GM21619 (cell line): ENCODE results near the gene KCNJ8.
"Not testable (repeated sequence)": the region's sequence is repeated elsewhere in the genome, so short reads cannot be mapped to it uniquely, and the experiment has no call there.

Source experiments
- ATAC-seq: cut with Tn5 transposase; IDR thresholded peaks from one replicate; pipeline ENCODE4 v1.9.1; 2021; ENCODE audit not compliant: unreplicated experiment

KCNJ8 gene

DNA sequence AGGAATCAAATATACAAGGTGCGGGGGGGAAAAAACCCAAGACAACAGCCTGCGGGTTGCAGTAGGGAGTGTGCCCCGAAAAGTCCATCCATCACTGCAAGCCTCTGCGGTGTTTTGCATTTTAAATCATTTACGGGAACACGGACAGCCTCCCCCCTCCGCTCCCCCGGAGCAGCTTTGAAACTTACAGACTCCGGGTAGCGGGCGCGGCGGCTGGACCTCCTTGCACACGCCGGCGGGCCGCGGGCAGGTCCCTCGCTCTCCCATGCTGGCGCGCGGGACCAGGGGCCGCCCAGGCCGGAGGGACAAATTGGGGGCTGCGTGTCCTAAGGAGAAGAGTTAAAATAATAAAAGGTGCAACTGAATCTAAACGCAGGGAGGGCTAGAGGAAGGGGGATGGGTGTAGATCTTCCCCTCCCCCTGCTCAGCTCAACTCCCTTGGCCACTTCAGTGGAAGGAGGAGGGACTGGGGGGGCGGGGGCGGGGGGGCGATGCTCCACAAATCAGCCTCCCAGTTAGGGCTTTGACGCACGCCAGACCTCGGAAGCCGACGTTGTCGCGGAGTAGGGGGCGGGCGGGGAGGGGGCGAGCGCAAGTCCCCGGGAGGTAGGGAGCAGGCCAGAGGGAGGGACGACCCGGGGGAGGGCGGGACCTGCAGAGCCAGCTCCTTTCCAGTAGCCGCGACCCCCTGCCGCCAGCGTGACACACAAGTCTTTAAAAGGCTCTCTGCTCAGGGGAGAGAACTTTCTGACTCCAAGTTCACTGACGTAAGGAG, at the start of gene KCNJ8:
Gene KCNJ8 (minus strand): TSS at position 349 of the 775 bp plus-strand sequence. CDS start 1,090 bp downstream, outside the sequence.
- ATAC-seq = no peak

DNA sequence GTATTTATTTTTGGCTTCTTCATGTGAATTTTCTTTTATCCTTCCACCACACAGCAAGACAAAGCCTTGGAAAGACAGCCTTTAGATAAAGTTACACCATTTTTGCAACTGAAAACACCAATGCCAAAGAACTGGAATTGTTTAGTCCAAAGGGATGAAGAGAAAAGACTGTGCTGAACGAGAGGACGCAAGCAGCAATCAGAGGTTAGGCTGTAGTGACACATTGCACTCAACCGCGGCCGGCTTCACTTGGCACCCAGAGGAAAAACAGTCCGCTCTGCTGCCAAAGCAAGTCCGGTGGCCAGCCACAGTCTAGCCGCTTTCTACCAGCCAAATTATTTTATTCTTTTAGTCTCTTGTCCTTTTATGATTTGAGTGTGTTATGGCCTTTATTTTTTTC, 49.1 kb upstream of the KCNJ8 start:
- ATAC-seq = no peak

DNA sequence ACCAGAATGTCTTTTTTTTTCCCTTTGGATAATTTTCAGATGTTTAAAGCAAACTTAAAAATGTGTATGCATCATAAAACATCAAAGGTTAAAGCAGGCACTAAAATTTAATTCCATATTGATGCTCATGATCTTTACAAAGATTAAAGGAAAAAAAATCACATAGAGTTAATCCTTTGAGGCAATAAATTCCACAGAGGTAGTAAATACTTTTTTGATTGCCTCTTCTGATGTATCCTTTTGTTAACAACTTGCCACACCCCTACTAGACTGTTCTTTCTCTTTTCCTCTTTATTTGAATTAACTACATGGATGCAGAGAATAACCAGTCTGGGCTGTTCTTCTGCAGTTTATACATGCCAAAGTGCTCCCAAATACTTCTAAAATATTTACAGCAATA, 45.2 kb upstream of the KCNJ8 start:
- ATAC-seq = no peak

DNA sequence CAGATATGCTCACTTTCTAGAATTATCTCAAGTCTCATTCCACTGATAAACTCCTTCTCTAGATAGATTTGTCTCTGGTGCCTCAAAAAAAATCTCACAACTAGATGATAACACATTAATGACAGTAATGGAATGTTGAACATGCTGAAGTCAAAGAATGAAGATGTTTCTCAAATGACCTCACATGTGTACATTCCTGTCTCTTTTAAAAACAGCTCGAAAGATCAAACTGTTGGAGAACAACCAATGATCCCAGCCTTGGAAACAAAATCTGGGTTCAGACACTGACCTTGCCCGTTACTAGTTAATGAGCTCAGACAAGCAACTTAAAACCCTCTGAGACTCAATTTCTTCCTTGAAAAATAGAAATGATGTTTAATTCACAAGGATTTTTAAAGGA, 44.7 kb upstream of the KCNJ8 start:
- ATAC-seq = no peak

DNA sequence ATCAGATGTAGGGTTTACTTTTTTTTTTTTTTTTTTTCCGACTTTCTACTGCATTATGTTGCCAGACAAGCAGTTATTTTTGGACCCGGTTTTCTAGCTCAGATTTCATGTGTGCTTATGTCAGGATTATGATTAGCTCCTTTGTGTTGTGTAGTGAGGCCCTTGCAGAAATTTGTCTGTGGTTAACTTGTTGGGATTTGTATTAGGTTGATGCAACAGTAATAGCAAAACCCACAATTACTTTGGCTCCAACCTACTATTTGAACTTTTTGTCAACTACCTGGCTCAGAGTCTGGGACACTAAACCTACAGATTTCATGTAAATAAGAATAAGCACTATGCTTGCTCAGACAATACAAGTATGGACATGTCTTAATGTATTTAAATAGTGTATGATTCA, 44.1 kb upstream of the KCNJ8 start:
- ATAC-seq = no peak

DNA sequence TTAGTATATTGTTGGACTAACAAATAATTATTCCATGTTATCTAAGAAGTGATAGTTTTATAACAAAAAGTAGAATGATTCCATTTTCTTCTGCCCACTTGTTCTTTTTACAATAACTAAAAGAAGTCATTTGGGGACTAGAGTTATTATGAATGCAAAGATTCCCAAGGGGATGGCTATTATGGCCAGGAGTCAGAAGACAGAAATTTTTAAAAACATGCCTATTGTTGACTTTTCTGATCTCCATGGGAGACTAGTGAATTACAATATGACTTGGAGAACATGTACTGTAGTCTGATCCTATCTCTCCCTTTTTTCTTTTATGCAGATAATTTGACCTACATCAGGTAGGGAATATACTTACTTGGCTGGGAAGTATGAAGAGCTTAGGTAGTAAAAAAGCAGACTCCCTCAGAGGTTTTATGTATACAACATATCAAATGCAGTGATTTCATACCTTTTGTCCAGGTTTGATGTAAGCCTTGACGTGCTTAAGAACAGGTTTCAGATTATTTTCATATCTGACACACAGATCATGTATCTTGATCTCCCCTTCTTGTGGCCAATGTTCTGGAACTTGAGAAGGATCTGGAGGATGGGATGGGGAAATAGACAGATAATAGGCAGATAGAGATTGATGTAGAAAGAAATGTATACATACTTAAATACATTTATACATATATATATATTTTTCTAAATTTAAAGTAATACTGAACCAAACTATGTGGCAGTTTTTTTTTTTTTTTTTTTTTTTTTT, 41.0 kb upstream of the KCNJ8 start:
- ATAC-seq = no peak

DNA sequence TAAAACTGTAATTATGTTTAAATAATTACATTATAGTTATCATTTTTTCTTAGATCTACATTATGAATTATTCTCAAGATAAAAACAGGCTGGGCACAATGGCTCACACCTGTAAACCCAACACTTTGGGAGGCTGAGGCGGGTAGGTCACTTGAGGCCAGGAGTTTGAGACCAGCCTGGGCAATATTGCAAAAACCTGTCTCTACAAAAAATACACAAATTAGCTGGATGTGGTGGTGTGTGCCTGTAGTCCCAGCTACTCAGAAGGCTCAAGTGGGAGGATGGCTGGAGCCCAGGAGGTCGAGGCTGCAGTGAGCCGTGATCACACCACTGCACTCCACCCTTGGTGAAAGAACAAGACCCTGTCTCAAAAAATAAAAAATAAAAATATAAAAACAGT, 40.3 kb upstream of the KCNJ8 start:
- no peak for ATAC-seq

DNA sequence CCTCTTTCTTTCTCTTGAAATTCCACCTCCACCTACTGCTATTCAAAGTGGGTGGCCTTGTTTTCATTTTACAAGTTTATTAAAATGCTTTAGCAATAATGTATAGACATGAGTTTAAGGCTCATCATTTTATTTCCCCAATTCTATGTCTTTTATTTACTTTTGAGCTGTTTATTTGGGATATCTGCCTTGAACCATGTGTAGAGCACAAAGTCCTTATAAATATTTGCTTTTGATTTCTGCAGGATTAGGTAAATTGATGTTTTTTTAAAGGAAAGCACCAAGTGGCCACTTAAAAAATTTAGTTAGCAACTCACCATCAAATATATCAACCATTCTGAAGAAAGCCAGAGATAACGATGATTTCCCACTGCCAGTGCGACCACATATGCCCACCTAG, 39.8 kb upstream of the KCNJ8 start:
- ATAC-seq = no peak

DNA sequence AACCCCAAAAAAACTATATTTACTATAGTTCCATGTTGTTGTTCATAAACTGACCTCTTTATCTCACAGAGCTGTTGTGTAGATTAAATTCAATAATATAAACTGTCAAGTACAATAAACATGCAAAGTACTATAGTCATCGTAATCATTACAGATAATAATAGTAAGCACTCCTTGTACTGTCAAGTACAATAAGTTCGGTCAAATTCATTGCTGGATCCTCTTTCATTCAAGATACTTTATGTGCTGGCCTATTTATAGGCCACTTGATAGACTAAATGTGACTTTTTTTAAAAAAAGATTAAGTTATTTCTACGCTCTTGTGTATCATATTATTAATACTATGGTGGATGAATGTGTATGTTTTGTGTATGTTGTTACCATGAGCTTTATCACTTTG, 39.2 kb upstream of the KCNJ8 start:
- no peak for ATAC-seq

DNA sequence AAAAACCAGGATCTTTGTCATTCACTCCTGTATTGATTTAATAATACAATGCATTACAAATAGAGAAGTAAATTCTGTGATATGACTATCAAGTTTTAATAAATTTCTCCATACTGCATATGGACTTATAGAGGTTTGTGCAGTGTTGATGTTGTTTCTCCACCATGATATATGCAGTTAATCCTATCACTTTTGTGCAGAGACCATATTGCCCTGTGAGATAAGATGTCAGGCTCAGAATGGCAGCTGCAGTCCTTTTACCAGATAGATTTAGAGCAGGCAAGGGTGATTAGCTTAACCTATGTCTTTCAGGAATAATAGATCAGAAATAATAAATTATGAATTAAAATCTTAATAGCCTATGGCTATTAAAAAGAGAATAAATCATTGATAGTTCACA, 38.6 kb upstream of the KCNJ8 start:
- no peak for ATAC-seq

DNA sequence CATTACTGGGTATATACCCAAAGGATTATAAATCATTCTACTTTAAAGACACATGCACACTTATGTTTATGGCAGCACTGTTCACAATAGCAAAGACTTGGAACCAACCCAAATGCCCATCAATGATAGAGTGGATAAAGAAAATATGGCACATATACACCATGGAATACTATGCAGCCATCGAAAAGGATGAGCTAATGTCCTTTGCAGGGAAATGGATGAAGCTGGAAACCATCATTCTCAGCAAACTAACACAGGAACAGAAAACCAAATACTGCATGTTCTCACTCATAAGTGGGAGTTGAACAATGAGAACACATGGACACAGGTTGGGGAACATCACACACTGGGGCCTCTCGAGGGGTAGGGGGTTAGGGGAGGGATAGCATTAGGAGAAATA, 37.8 kb upstream of the KCNJ8 start:
- not testable (repeated sequence) for ATAC-seq

DNA sequence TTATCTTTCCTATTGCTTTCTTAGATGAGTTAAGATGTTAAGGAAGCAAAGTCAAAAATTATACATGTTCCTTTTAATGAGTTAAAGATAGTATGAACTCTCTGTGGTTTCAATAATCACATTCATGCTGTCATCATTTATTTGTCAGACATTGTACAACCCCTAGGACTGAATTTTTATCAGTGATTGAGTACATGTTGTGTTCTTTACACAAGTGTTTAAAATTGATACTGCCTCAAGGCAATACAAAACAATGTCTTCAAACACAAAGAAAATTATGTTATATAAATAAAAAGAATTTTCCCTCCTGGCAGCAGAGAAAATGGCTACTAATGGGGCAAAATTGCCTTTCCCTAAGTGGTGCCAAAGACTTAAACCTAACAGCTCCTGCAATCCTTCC, 34.6 kb upstream of the KCNJ8 start:
- no peak for ATAC-seq

DNA sequence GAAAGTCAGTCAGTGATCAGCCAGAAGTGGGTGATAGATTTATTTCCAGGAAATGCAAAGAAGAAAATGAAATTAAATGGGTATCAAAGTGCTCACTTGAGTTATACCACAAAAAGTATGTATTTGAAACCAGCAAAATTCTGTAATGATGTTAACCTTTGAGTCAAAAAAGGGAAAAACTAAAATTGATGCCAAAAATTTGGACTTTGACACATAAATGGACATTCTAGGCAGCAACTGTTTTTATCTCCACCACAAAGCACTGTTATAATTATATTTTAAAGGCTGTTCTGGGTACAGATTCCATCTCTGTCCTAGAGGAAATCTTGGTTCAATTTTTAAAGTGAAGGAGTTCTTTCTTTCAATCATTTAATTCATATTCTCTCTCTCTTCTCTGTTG, 31.7 kb upstream of the KCNJ8 start:
- no peak for ATAC-seq

DNA sequence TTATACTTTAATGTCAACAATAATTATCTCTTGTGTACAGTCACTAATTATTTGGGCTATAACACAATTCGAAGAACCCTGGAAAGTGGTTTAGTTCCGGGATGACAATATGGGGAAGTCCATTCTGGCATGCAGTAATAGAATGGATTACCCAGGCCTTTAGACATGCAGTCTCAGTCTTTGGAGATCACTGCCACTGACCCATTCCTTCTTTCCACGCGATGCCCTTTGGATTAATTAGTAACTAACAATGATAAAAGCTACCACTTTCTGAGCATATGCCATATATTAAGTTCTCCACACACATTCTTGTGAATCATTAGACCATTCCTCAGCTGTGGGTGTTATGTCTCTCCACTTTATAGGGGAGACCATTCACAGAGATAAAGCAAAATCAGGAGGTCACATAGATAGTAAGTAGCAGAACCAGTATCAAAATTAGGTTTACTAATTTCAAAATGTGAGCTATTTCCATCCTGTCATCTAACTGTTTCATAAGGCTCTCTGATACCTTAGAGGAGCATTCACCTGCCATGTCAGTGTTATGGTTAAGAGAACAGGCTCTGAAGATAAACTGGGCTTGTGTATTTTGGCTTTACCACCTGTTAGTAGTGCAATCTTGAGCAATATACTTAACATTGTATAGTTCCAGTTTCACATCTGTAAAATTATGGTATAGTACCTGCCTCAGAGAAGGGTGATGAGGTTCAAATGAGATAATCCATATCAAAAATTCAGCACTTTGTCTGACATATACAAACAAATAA, 27.2 kb upstream of the KCNJ8 start:
- no peak for ATAC-seq

DNA sequence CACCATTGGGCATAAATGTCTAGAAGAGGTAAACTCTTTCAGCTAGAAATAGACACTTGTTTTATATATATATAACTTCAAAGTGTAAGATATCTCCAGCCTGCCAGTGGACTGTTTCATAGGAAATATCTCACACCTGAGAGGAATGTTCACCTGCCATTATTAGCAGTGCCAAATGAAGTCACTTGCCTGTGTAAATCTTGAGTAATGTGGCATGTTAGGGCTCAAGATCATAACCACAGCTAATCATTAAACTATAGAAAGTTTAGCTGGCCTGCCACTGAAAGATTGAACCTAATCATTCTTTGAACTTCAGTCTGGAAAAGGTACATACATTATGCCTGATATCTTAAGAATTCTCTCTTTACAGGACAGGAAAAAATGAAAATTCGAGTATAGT, 25.5 kb upstream of the KCNJ8 start:
- no peak for ATAC-seq

DNA sequence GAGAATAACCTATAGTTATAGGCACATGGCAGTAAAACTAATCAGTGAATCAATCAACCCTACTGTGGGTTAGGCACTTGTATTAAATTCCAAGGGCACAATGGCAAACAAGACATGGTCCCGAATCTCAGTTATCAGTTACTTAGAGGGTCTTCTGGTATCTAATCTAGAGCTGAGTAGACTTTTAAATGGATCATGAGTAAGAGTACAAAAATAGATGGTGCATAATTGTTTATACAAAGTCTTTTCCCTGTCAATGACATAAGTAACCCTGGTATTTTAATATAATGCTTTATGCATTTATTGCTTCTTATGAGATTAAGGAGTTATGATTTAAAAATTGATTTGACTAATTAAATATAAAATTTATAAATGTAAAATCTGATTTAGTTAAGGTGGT, 23.0 kb upstream of the KCNJ8 start:
- no peak for ATAC-seq

DNA sequence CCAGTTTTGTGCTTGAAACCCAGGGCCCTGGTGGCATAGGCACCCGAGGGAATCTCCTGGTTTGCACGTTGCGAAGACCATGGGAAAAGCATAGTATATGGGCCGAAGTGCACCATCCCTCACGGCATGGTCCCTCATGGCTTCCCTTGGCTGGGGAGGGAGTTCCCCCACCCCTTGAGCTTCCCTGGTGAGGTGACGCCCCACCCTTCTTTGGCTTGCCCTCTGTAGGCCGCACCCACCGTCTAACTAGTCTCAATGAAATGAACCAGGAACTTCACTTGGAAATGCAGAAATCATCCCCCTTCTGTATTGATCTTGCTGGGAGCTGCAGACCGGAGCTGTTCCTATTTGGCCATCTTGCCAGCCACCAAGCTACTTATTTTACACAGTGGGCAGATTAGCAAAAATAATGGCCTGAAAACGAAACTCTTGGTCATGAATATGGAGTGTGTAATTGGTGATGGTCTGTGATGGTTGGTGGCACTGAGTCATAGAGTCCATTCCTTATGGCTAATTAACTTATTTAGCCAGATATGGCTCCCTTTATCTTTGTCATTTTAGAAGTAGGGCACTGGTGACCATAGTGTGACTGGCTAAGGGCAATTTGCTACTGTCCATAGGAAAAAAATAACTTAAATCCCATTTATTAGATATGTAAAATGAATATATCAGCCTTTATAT, 21.3 kb upstream of the KCNJ8 start:
- no peak for ATAC-seq

DNA sequence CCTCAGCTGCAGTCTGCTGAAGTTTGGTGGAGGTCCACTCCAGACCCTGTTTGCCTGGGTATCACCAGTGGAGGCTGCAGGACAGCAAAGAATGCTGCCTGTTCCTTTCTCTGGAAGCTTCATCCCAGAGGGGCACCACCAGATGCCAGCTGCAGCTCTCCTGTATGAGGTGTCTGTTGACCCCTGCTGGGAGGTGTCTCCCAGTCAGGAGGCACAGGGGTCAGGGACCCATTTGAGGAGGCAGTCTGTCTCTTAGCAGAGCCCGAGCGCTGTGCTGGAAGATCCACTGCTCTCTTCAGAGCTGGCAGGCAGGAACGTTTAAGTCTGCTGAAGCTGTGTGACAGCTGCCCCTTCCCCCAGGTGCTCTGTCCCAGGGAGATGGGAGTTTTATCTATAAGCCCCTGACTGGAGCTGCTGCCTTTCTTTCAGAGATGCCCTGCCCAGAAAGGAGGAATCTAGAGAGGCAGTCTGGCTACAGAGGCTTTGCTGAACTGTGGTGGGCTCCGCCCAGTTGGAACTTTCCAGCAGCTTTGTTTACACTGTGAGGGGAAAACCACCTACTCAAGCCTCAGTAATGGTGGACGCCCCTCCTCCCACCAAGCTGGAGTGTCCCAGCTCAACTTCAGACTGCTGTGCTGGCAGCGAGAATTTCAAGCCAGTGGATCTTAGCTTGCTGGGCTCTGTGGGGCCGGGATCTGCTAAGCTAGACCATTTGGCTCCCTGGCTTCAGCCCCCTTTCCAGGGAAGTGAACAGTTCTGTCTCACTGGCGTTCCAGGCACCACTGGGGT, 20.5 kb upstream of the KCNJ8 start:
- not testable (repeated sequence) for ATAC-seq

DNA sequence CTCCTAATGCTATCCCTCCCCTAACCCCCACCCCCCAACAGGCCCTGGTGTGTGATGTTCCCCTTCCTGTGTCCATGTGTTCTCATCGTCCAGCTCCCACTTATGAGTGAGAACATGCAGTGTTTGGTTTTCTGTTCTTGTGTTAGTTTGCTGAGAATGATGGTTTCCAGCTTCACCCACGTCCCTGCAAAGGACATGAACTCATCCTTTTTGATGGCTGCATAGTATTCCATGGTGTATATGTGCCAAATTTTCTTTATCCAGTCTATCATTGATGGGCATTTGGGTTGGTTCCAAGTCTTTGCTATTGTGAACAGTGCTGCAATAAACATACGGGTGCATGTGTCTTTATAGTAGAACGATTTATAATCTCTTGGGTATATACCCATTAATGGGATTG, 15.2 kb upstream of the KCNJ8 start:
- ATAC-seq = not testable (repeated sequence)
